Testis (tissue), 2 donors: ENCODE data around the gene ITIH5.

Source experiments
- POLR2A ChIP-seq: fragments of 450-650 bp; IDR thresholded peaks from one replicate; pipeline ENCODE4 v1.6.1; 2017; ENCODE audit warnings: antibody characterized with exemption, mild to moderate bottlenecking, moderate library complexity
- TF ChIP-seq, protein P1 (sequence below), 3 experiments: fragments of 450-650 bp in 2 of 3; fragments of 200-600 bp in 1 of 3; sonication (generic) in 1 of 3; IDR thresholded peaks; one replicate each; pipeline ENCODE4 v1.5.1; 2016 to 2019; ENCODE audit warnings: antibody characterized with exemption in 3 of 3, mild to moderate bottlenecking in 2 of 3, moderate library complexity in 1 of 3

DNA sequence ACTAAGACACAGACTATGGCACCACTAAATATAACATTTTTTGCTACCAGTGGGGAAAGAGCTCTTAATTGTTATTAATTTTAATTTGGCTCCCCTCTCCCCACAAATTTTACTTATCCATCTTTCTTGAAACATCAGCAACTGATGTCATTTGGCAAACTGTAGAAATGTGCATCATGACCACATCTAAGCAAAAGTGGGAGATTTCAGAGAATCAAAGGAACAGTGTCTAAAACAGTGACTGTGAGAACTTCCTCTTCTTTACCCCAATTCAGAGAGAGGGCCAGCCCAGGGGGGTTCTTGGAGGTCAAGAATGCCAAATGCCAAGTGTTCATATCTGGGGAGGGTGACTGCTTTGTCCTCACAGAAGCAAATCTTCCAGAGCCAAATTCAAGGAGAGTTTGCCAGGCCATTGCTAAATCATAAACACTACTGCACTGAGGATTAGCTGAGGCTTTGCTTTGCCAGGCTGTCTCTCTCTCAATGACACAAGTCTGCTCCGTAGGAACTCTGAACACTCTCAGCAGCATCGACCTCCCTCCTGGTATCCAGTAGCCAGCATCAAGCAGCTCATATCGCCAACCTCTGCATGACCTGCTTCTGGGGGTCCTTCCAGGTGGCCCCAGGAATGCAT, 65.6 kb downstream of the ITIH5 start:
- no peak for TF ChIP-seq POLR2A
- TF ChIP-seq, protein P1, sequence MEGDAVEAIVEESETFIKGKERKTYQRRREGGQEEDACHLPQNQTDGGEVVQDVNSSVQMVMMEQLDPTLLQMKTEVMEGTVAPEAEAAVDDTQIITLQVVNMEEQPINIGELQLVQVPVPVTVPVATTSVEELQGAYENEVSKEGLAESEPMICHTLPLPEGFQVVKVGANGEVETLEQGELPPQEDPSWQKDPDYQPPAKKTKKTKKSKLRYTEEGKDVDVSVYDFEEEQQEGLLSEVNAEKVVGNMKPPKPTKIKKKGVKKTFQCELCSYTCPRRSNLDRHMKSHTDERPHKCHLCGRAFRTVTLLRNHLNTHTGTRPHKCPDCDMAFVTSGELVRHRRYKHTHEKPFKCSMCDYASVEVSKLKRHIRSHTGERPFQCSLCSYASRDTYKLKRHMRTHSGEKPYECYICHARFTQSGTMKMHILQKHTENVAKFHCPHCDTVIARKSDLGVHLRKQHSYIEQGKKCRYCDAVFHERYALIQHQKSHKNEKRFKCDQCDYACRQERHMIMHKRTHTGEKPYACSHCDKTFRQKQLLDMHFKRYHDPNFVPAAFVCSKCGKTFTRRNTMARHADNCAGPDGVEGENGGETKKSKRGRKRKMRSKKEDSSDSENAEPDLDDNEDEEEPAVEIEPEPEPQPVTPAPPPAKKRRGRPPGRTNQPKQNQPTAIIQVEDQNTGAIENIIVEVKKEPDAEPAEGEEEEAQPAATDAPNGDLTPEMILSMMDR (IDR thresholded peaks at IDR 0.05) = no peak
